Measurements from ENCODE around the gene AANAT.

The AANAT gene

DNA sequence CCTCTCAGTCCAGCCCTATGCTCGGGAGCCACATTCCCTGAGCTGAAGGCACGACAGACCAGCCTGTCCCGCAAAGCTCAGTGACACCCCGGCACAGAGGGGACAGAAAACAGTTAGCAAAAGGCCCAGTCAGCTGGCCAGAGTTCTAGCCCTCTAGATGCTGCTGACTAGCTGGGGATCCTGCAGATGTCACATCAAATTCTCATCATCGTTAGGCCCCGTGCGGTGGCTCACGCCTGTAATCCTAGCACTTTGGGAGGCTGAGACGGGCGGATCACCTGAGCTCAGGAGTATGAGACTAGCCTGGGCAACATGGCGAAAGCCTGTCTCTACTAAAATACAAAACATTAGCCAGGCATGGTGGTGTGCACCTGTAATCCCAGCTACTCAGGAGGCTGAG lies 31.7 kb upstream of the AANAT start:
- DNase-seq (ENCODE audit: low read depth) = no peak
- TF ChIP-seq CTCF (conservative IDR thresholded peaks at IDR 0.05; ENCODE audit: low read depth, low read length) = no peak
- H3K4me3 ChIP-seq (ENCODE audit: low read length) = no peak overlapping the region

- TF ChIP-seq CTCF (conservative IDR thresholded peaks at IDR 0.05; ENCODE audit: low read depth, low read length) = no peak
- DNase-seq (ENCODE audit: low read depth) = no peak
- no peak overlapping the region for H3K4me3 ChIP-seq (ENCODE audit: low read length)
Observed at GRCh38 chr17:76437467-76438402, 29.7 kb upstream of the AANAT start.

GRCh38 chr17:76438906-76439305 lies 28.5 kb upstream of the AANAT start:
- H3K4me3 ChIP-seq (ENCODE audit: low read length) = no peak overlapping the region
- TF ChIP-seq CTCF (conservative IDR thresholded peaks at IDR 0.05; ENCODE audit: low read depth, low read length) = no peak
- DNase-seq (ENCODE audit: low read depth) = no peak

- H3K4me3 ChIP-seq (ENCODE audit: low read length) = no peak overlapping the region
- no peak for DNase-seq (ENCODE audit: low read depth)
- no peak for TF ChIP-seq CTCF (conservative IDR thresholded peaks at IDR 0.05; ENCODE audit: low read depth, low read length)
Observed at GRCh38 chr17:76439314-76439928, 28.0 kb upstream of the AANAT start.

GRCh38 chr17:76440751-76441362 lies 26.5 kb upstream of the AANAT start:
- H3K4me3 ChIP-seq (ENCODE audit: low read length) = no peak overlapping the region
- TF ChIP-seq CTCF (conservative IDR thresholded peaks at IDR 0.05; ENCODE audit: low read depth, low read length) = no peak
- DNase-seq (ENCODE audit: low read depth) = no peak

DNA sequence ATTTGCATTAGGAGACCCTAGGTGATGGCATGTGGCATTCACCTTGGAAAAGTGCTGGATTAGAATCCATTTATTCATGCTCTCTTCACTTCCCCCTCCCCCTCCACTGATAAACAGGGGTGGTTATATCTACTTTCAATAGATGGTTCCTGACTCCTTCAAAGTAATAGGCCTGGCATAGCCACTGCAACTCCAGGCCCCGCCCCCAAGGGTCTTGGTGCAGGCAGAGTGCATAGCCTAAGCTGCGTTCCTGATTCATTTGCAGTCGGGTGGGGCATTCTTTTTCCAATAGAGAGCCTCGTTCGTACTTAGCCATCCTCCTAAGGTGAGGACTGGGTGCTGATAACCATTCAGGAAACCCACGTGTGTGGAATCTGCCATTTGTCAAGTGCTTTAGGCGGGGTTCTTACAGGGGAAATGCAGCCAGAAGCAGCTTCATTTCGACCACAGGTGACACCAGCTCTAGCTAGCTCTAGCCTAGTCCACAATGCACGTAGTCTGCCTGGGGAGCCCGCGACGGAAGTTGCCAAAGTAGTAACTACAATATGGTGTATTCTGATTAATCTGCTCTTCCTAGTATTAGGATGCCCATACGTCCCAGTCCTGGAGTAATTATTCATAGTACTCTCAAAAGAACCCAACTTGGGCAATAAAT lies 25.6 kb upstream of the AANAT start:
- no peak for DNase-seq (ENCODE audit: low read depth)
- H3K4me3 ChIP-seq (ENCODE audit: low read length) = no peak overlapping the region
- no peak for TF ChIP-seq CTCF (conservative IDR thresholded peaks at IDR 0.05; ENCODE audit: low read depth, low read length)
